ENCODE measurements around the gene HNRNPC. TPM values are rescaled to one million over a fixed set of nuclear protein-coding genes. Genes with fewer than 3 reads are reported as not detected.

Gene HNRNPC
- total RNA-seq, 6 experiments from 2014 or later, result 528 to 684 (median 604) TPM

- Mint-ChIP-seq H3K9me3 (no peaks in the 10 kb centered on the region), H3K27me3 (ENCODE audit: insufficient read depth) (peaks cover 34% of the 10 kb centered on the region), H3K4me1 (ENCODE audit: low read depth) (no peaks in the 10 kb centered on the region), H3K36me3 (ENCODE audit: low read depth) (no peaks in the 10 kb centered on the region), H3K4me3 (no peak overlapping the region), H3K27ac (no peak overlapping the region)
- TF ChIP-seq CTCF (IDR thresholded peaks at IDR 0.05), result no peak
- no peak for DNase-seq
Observed at GRCh38 chr14:21162081-21162480, 107.2 kb downstream of the HNRNPC start.

GRCh38 chr14:21160061-21160610 lies 109.1 kb downstream of the HNRNPC start:
- no peak overlapping the region for H3K4me3 Mint-ChIP-seq
- no peak for DNase-seq
- no peaks in the 10 kb centered on the region for H3K9me3 Mint-ChIP-seq
- no peaks in the 10 kb centered on the region for H3K4me1 Mint-ChIP-seq (ENCODE audit: low read depth)
- TF ChIP-seq CTCF (IDR thresholded peaks at IDR 0.05), result no peak
- no peak overlapping the region for H3K27ac Mint-ChIP-seq
- peaks cover 25% of the 10 kb centered on the region for H3K27me3 Mint-ChIP-seq (ENCODE audit: insufficient read depth)
- no peaks in the 10 kb centered on the region for H3K36me3 Mint-ChIP-seq (ENCODE audit: low read depth)

Other genes starting within 250 kb of the HNRNPC start
- under 1 TPM in 4 of 6 experiments, not detected in 2; 0.11 to 0.31 (median 0.23) TPM for gene NDRG2, start 244.4 kb downstream of the HNRNPC start, total RNA-seq (2021; fragmentation: NEBNext Ultra II Directional; extraction: Animal tissue kit (Norgen Biotek cat#: 25700))
- not detected for gene TPPP2, start 239.2 kb downstream of the HNRNPC start, total RNA-seq (2021; fragmentation: NEBNext Ultra II Directional; extraction: Animal tissue kit (Norgen Biotek cat#: 25700))
- gene RNASE13, start 234.6 kb downstream of the HNRNPC start, total RNA-seq (2021; fragmentation: NEBNext Ultra II Directional; extraction: Animal tissue kit (Norgen Biotek cat#: 25700)), result not detected
- not detected for gene RNASE7, start 227.1 kb downstream of the HNRNPC start, total RNA-seq (2021; fragmentation: NEBNext Ultra II Directional; extraction: Animal tissue kit (Norgen Biotek cat#: 25700))
- not detected for gene RNASE8, start 211.6 kb downstream of the HNRNPC start, total RNA-seq (2021; fragmentation: NEBNext Ultra II Directional; extraction: Animal tissue kit (Norgen Biotek cat#: 25700))
- gene ARHGEF40, start 199.1 kb downstream of the HNRNPC start, total RNA-seq (2021; fragmentation: NEBNext Ultra II Directional; extraction: Animal tissue kit (Norgen Biotek cat#: 25700)), result 10 to 100 TPM; 30.4 to 43.0 (median 40.8) TPM
- gene ZNF219, start 170.8 kb downstream of the HNRNPC start, total RNA-seq (2021; fragmentation: NEBNext Ultra II Directional; extraction: Animal tissue kit (Norgen Biotek cat#: 25700)), result 10 to 100 TPM in 2 of 6 experiments, 1 to 10 TPM in 4; 5.3 to 11.2 (median 6.6) TPM
- under 1 TPM in 2 of 6 experiments, not detected in 4; 0.18 to 0.35 TPM for gene TMEM253, start 168.4 kb downstream of the HNRNPC start, total RNA-seq (2021; fragmentation: NEBNext Ultra II Directional; extraction: Animal tissue kit (Norgen Biotek cat#: 25700))
- gene OR5AU1, start 113.4 kb downstream of the HNRNPC start, total RNA-seq (2021; fragmentation: NEBNext Ultra II Directional; extraction: Animal tissue kit (Norgen Biotek cat#: 25700)), result not detected
- gene RPGRIP1, start 10.6 kb upstream of the HNRNPC start, total RNA-seq (2021; fragmentation: NEBNext Ultra II Directional; extraction: Animal tissue kit (Norgen Biotek cat#: 25700)), result not detected
- gene SUPT16H, start 114.6 kb upstream of the HNRNPC start, total RNA-seq (2021; fragmentation: NEBNext Ultra II Directional; extraction: Animal tissue kit (Norgen Biotek cat#: 25700)), result 10 to 100 TPM; 67.9 to 91.9 (median 86.2) TPM
- 10 to 100 TPM; 63.5 to 78.6 (median 70.9) TPM for gene CHD8, start 186.7 kb upstream of the HNRNPC start, total RNA-seq (2021; fragmentation: NEBNext Ultra II Directional; extraction: Animal tissue kit (Norgen Biotek cat#: 25700))
- gene RAB2B, start 207.5 kb upstream of the HNRNPC start, total RNA-seq (2021; fragmentation: NEBNext Ultra II Directional; extraction: Animal tissue kit (Norgen Biotek cat#: 25700)), result 10 to 100 TPM; 20.2 to 22.9 (median 21.3) TPM
- gene TOX4, start 207.8 kb upstream of the HNRNPC start, total RNA-seq (2021; fragmentation: NEBNext Ultra II Directional; extraction: Animal tissue kit (Norgen Biotek cat#: 25700)), result 10 to 100 TPM; 79.8 to 96.3 (median 88.5) TPM
- 10 to 100 TPM; 28.8 to 37.5 (median 30.3) TPM for gene METTL3, start 241.9 kb upstream of the HNRNPC start, total RNA-seq (2021; fragmentation: NEBNext Ultra II Directional; extraction: Animal tissue kit (Norgen Biotek cat#: 25700))